ENCODE measurements around the gene SART1. TPM values are rescaled to one million over a fixed set of nuclear protein-coding genes. Genes with fewer than 3 reads are reported as not detected.
"Not testable (repeated sequence)": the region's sequence is repeated elsewhere in the genome, so short reads cannot be mapped to it uniquely, and the experiment has no call there.

The SART1 gene
- polyA plus RNA-seq, 1 donor (not counting 4 experiments of a cell fraction or from before 2014, with no cell fraction given) = 14.7 TPM

DNA sequence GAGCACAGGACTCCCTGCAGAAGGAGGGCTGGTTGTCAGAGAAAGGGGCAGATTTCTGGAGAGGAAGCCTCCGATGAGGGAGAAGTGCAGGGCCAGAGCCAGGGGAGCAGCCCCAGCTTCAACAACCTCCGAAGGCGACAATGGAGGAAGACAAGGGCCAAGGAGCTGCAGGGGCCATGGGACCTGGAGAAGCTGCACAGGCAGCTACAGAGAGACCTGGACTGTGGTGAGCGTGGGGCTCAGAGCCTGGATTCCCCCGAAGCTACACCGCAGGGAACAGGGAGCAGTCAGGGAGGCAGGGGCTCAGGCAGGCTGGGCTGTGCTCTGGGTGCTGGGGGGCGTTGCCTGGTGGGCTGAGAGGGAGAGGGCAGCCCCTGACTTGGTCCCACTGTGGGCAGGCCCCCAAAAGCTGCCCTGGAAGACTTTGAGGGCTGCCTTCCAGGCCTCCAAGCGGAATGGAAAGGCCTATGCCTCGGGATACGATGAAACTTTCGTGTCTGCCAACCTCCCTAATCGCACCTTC lies 13.9 kb upstream of the SART1 start:
- H4K20me1 ChIP-seq (ENCODE audit: control insufficient read depth, extremely low read depth, insufficient read depth, low read length) = no peaks in the 10 kb centered on the region
- H3K4me2 ChIP-seq (ENCODE audit: control insufficient read depth, extremely low read depth, insufficient read depth, low read depth, low read length) = no peak overlapping the region
- no peak overlapping the region for H3K9ac ChIP-seq (ENCODE audit: control insufficient read depth, extremely low read depth, insufficient read depth, low read length)
- H3K27ac ChIP-seq (ENCODE audit: control insufficient read depth, insufficient read depth, low read length) = no peak overlapping the region
- no peak overlapping the region for H2AFZ ChIP-seq (ENCODE audit: control insufficient read depth, low read length)
- no peak for TF ChIP-seq EZH2 (IDR thresholded peaks at IDR 0.05; ENCODE audit: low read length)
- TF ChIP-seq CTCF (optimal IDR thresholded peaks at IDR 0.05 in 1 of 3, IDR thresholded peaks at IDR 0.05 in 1 of 3, conservative IDR thresholded peaks at IDR 0.05 in 1 of 3; ENCODE audit: extremely low read depth in 1 of 3, insufficient read depth in 2 of 3, low read length in 3 of 3) = no peak
- H3K36me3 ChIP-seq (ENCODE audit: control insufficient read depth in 2 of 2, extremely low read depth in 1 of 2, insufficient read depth in 2 of 2, low read length in 2 of 2) = no peaks in the 10 kb centered on the region
- H3K9me1 ChIP-seq (ENCODE audit: control insufficient read depth, extremely low read depth, insufficient read depth, low read length) = no peaks in the 10 kb centered on the region
- FAIRE-seq = no peak
- peaks cover 4% of the 10 kb centered on the region for H3K27me3 ChIP-seq (ENCODE audit: control insufficient read depth, extremely low read depth, insufficient read depth, low read length)
- dilution Hi-C loops (cut with MboI; ENCODE audit: extremely low pct_ligation_motif_present, low sequenced_read_pairs) = no loop called here
- no peak for DNase-seq (ENCODE audit: low read depth, low spot score)
- no peaks in the 10 kb centered on the region for H3K79me2 ChIP-seq (ENCODE audit: control insufficient read depth, insufficient read depth, low read length)
- no peaks in the 10 kb centered on the region for H3K9me3 ChIP-seq (ENCODE audit: control insufficient read depth, low read depth, low read length)
- H3K4me1 ChIP-seq (ENCODE audit: control insufficient read depth, extremely low read depth, insufficient read depth, low read length) = no peaks in the 10 kb centered on the region
- H3K4me3 ChIP-seq (ENCODE audit: control insufficient read depth in 2 of 3, extremely low read depth in 1 of 3, insufficient read depth in 2 of 3, low read depth in 1 of 3, low read length in 3 of 3) = no peak overlapping the region

DNA sequence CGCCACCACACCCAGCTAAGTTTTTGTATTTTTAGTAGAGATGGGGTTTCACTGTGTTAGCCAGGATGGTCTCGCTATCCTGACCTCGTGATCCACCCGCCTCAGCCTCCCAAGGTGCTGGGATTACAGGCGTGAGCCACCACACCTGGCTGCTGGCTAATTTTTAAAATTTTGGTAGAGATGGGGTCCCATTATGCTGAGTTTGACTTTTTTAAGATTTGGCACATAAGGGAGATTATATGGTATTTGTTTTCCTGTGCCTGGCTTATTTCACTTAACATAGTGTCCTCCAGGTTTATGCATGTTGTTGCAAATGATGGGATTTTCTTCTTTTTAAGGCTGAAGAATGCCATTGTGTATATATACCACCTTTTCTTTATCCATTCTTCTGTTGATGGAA lies 10.8 kb upstream of the SART1 start:
- FAIRE-seq; H3K9me1 ChIP-seq (ENCODE audit: control insufficient read depth, extremely low read depth, insufficient read depth, low read length); H3K27ac ChIP-seq (ENCODE audit: control insufficient read depth, insufficient read depth, low read length); H3K9me3 ChIP-seq (ENCODE audit: control insufficient read depth, low read depth, low read length); H2AFZ ChIP-seq (ENCODE audit: control insufficient read depth, low read length); H3K79me2 ChIP-seq (ENCODE audit: control insufficient read depth, insufficient read depth, low read length); H3K4me3 ChIP-seq (ENCODE audit: control insufficient read depth in 2 of 3, extremely low read depth in 1 of 3, insufficient read depth in 2 of 3, low read depth in 1 of 3, low read length in 3 of 3); H3K36me3 ChIP-seq (ENCODE audit: control insufficient read depth in 2 of 2, extremely low read depth in 1 of 2, insufficient read depth in 2 of 2, low read length in 2 of 2); H3K9ac ChIP-seq (ENCODE audit: control insufficient read depth, extremely low read depth, insufficient read depth, low read length); dilution Hi-C loops (cut with MboI; ENCODE audit: extremely low pct_ligation_motif_present, low sequenced_read_pairs); H3K4me1 ChIP-seq (ENCODE audit: control insufficient read depth, extremely low read depth, insufficient read depth, low read length); H3K27me3 ChIP-seq (ENCODE audit: control insufficient read depth, extremely low read depth, insufficient read depth, low read length); H4K20me1 ChIP-seq (ENCODE audit: control insufficient read depth, extremely low read depth, insufficient read depth, low read length); DNase-seq (ENCODE audit: low read depth, low spot score); H3K4me2 ChIP-seq (ENCODE audit: control insufficient read depth, extremely low read depth, insufficient read depth, low read depth, low read length): not testable (repeated sequence)

DNA sequence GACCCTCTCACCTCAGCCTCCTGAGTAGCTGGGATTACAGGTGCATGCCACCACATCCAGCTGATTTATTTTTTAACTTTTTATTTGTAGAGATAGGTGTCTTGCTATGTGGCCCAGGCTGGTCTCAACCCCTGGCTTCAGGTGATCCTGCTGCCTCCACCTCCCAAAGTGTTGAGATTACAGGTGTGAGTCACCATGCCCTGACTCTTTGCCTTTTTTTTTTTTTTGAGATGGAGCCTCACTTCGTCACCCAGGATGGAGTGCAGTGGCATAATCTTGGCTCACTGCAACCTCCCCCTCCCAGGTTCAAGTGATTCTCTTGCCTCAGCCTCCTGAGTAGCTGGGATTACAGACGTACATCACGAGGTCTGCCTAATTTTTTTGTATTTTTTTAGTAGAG lies 9.9 kb upstream of the SART1 start:
- H3K27me3 ChIP-seq (ENCODE audit: control insufficient read depth, extremely low read depth, insufficient read depth, low read length); H3K4me3 ChIP-seq (ENCODE audit: control insufficient read depth in 2 of 3, extremely low read depth in 1 of 3, insufficient read depth in 2 of 3, low read depth in 1 of 3, low read length in 3 of 3); H3K27ac ChIP-seq (ENCODE audit: control insufficient read depth, insufficient read depth, low read length); H3K36me3 ChIP-seq (ENCODE audit: control insufficient read depth in 2 of 2, extremely low read depth in 1 of 2, insufficient read depth in 2 of 2, low read length in 2 of 2); H2AFZ ChIP-seq (ENCODE audit: control insufficient read depth, low read length); H3K4me1 ChIP-seq (ENCODE audit: control insufficient read depth, extremely low read depth, insufficient read depth, low read length); H3K9me3 ChIP-seq (ENCODE audit: control insufficient read depth, low read depth, low read length); H3K9me1 ChIP-seq (ENCODE audit: control insufficient read depth, extremely low read depth, insufficient read depth, low read length); H3K4me2 ChIP-seq (ENCODE audit: control insufficient read depth, extremely low read depth, insufficient read depth, low read depth, low read length); H3K79me2 ChIP-seq (ENCODE audit: control insufficient read depth, insufficient read depth, low read length); H3K9ac ChIP-seq (ENCODE audit: control insufficient read depth, extremely low read depth, insufficient read depth, low read length); DNase-seq (ENCODE audit: low read depth, low spot score); dilution Hi-C loops (cut with MboI; ENCODE audit: extremely low pct_ligation_motif_present, low sequenced_read_pairs); H4K20me1 ChIP-seq (ENCODE audit: control insufficient read depth, extremely low read depth, insufficient read depth, low read length); FAIRE-seq: not testable (repeated sequence)
